Endometrium (tissue), 2 donors: ENCODE results near the gene GPR149.
A peak's percentile ranks its signal among the peaks of the same experiment; 100 is the strongest.

ENCODE experiments used
- FAIRE-seq: peaks from 2 replicates; lab custom pipeline; 2012; peaks lifted over from hg19 to GRCh38; lab: Jason Lieb, UNC
- donor health status: control.
- donor health status: control.

The GPR149 gene

DNA sequence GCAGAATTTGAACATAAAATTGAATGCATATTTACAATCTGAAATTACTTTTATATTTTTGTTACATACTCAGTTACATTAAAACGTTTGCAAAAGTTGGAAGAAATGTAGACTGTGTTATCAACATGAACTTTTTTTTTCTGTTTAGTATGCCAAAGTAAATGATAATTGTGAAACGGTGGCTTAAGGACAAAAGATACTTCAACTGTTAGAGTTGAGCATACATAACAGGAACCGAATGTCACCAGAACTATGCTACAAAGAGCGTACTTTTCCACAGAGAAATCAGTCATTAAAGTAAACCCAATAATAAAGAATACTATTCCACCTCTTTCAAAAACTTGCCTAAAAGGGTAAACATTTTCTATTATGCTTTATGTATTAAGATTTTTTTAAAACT, 91.4 kb downstream of the GPR149 start:
- no peak for FAIRE-seq

DNA sequence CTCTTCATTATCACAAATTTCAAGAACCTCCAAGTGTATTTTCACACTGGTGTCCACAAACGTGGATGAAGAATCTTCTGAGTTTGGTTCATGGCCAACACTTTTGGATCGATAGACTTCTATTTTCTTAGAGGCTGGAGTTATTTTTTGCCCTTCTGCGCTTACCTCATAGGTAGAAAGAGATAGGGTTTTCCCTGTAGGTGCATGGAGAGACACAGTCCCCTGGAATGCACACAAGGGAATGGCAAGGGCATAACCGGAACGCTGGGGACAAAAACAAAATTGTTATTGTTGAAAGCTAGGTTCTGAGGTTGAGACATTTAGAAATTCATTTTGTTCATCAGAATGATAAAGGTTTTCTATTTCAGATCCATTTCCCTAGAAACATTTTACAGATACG, 92.0 kb downstream of the GPR149 start:
- FAIRE-seq = no peak

DNA sequence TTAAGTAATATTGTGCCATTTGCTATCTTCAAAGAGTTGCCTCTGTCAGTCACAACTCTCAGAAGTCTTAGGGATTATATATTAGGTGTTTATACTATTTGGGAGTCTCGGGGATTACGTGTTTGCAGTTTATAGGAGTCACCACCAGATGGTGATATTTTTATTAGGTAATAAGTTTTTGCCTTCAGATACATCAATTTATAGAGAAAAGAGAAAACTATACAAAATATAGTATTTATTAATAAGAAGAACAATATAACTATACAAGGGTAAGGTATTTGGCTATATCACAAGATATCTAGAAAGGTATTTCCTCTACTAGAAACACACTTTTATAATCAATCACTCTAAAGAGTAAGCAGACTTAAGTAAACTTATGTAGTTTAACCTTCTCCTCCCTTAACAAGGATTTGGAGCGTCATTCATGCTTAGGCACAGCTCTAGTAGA, 95.0 kb downstream of the GPR149 start:
- peak; percentile 82 for FAIRE-seq

DNA sequence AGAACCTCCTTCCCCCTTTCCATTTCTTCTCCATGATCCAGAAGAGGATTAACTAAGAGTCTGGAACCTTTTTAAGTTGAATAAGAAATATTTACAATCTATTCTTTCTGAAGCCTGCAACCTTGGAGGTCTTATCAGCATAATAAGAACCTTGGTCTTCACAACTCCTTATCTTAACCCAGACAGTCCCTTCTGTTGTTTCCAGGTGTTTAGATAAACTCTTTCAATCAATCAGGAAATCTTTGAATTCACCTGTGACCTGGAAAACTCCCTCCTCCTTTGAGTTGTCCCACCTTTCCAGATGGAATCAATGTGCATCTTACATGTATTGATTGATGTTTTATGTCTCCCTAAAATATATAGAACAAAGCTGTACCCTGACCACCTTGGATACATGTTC, 102.1 kb downstream of the GPR149 start:
- no peak for FAIRE-seq

DNA sequence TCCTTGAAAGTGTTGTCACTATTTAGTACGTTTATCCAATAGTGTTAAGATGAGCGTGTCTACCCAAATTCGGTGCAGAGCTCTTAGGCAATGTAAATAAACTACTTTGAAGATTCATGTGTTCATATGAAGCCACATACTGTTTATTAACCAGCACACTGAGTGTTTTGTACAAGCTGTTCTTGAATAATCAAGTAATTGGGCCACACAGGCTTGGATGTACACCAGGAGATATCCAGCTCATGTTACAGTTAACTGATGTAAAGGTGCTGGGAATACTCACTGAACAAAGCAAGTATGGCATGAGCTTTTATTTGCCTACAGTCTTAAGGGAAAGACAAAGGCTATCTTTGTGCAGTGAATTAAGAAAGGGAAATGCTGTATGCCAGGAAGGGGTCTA, 105.1 kb downstream of the GPR149 start:
- no peak for FAIRE-seq

DNA sequence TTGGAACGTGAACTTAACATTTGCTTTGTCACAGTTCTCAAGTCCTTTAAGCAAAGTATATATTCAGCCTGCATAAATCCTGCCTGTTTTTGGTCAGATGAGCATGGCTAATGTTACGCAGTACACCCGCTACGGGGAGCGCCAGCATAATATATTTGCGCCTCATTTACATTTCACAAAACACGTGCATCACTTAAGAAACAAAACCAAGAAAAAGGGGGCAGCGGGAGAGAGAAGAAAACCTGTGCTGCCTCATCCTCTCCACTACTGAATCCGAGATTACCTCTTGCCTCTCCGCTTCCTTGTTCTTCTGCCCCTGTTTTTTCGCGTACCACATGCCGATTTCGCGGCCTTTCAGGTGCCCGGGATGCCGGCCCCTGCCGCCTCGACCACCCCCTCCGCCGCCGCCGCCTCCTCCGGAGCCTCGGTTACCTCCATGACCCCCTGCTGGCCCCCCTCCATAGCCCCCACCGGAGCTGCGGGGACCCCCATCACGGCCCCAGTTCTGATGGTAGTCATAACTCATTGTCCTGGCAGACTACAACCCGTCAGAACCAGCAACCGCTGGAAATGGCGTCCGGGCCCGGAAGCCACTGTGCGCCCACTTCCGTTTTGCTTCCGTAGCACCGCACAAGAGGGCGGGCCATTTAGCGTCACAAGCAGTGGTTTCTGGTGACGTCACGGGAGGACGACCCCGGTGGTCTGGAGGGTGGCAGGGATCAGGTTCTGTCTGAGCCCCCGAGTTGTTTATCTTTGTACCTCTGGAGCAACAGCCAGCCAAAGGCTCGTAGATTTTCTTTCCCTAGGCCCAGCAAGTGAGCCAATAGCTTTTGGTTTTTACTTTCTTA, 105.9 kb downstream of the GPR149 start, which contains the start of gene DHX36:
Gene DHX36 (minus strand): TSS at position 597 of the 848 bp plus-strand sequence. CDS start 71 bp downstream, at position 526.
- no peak for FAIRE-seq

DNA sequence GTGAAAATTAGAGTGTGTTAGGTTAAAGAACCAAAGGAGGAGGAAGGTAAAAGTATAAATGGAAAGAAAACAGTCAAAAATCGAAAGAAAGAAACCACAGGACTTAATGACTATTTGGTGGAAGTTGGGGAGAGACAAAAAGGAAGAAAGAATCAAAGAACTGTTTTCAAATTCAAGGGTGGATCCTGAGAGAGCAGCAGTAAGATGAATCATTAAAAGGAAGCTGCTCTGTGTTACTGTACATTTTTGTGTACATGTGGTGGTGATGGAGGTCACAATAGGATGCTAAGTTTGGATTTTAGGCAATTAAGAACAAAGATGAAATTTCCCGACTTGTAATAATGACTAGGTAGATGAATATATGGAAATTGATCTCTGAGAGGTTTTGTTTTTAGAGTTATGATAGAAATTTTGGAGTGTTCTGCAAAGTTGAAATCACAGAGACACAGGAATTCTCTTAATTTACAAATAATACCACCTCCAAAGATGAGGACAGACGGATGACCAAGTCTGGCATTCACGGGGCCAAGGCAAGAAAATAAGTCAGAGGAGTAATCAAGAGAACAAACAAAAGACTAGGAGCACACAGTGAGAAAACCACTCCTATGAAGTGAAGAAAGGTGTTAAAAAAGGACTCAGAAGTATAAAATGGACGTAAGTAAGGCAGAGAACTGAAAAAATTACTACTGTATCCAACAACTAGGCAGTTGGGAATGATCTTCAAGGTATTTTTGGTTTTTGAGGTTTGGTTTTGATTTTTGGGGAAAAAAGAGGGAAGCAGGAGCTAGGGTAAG, 112.8 kb downstream of the GPR149 start:
- no peak for FAIRE-seq

DNA sequence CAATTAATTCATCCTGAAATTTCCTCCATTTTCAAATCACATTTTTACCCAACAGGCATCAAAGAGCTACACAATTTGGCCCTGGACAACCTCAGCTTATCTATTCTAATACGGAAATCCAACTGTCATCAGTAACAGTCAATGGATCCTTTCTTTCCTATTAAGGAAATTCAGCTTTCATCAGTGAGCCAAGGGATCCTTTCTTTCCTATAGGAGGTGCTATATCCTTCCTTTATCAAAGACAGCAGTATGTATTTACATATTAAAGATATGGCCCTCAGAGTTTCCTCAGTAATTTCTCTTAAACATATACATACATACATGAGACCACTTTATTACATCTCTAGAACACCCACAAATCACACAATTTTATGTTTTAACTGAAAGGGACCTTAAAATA, 115.8 kb downstream of the GPR149 start:
- FAIRE-seq = no peak

DNA sequence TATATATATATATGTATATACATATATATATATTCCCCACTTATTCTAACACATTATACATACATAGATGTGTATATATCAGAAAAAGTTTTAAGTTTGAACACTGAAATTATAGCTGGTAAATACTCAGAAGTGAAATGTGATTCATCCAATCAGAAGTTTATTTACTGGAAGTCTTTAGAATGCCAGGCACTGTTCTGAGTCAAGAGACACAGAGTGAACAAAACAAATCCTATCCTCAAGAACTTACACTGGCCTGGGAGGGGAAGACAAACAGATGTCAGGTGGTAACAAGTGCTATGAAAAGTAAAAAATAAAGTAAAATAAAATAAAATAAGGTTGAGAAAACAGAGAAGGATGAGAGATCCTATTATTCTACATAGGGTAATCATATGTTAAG, 119.2 kb downstream of the GPR149 start:
- FAIRE-seq = no peak

DNA sequence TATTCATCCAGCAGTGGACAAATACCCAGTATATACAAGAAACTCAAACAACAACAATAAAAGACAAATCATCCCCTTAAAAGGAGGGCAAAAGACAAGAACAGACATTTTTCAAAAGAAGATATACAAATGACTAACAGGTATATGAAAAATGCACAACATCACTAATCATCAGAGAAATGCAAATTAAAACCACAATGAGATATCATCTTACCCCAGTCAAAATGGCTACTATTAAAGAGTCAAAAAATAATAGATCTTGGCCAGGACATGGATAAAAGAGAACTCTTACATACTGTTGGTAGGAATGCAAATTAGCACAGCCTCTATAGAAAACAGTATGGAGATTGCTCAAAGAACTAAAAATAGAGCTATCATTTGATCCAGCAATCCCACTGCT, 122.6 kb downstream of the GPR149 start:
- no peak for FAIRE-seq

DNA sequence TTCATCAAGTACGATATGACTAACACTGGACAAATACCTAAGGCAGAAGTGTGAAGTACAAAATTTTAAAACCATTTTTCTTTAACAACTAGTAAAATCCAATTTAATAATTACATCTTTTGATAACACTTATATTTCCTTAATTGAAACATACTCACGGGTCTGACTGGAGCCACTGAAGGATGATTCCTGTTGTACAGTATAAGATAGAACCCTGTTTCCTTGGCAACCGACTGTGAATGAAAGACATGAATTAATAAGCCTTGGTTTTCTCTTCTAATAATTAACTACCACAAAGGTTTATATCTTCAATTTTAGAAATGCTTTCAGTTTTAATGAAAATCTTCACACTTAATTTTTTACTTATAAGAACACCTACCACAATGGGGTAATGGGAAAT, 125.1 kb downstream of the GPR149 start:
- FAIRE-seq = no peak

DNA sequence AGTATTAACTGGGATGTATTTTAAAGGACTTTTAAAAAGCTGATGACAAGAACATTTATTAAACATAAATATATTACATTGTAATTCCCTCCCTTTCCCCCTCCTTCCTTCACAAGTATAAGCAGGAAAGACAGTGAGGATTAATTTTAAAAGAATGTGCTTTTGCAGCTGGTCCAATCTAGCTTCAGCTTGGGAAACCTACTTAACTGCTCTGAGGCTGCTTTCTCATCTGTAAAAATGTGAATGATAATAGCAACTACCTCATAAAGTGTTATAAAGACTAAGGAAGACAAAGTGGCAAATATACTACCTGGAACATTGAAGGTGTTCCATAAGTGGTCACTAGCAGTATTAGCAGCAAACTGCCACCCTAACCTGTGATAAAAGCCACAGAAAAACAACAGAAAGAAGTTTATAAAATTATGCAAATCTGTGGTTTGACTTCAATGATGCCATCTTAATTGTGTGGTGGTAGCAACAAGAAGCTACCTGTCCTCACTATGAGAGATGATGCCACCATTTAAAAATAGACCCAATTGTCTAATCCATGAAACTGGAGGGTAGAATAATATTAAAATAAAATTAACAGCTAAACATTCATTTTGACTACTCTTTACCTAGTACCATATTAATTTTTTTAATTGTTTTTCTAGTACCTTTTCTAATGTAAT, 125.7 kb downstream of the GPR149 start:
- FAIRE-seq = no peak

DNA sequence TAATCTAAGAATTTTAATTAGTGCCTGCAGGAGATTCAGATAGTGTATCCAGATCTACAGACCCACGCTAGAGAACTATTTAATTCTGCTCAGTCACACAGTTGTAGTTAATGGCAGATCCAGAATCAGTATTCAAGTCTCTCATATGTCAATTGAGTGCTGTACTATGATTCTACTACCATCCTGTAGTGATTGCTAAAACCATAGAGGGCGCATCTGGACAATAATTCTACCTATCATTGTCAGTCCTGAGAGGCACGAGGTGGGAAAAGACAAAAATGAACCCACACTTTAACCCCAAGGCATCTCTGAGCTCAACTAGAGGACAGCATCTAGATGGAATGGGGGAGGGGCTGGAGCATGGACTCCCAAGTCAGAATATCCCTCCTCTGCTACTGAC, 128.4 kb downstream of the GPR149 start:
- no peak for FAIRE-seq

DNA sequence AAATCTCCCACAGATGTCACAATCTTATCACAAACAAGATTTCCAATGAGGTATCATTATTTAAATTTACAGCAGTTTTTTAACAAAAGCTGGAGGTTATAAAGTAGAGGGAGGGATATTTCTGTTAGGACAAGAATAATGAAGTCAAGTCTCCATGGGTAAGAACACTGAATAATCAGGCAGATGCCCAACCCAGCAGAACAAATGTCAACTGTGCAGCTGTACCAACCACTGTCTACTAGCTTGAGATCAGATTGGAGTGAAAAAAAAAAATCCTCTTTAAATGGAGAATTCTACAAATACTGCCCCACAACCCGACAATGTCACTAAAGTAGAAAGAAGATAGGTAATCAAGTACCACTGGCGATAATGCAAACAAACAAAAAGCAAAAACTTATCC, 136.0 kb downstream of the GPR149 start:
- FAIRE-seq = no peak

DNA sequence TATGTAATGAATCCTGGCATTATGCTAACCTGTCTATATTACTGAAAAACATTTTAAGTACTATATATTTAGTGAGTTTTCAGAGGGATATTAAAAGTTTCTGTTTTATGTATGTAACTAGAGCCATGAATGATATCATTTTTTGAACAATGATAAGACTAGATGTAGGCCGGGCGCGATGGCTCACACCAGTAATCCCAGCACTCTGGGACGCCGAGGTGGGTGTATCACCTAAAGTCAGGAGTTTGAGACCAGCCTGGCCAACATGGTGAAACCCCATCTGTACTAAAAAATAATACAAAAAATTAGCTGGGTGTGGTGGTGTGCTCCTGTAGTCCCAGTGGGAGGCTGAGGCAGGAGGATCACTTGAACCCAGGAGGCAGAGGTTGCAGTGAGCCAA, 139.8 kb downstream of the GPR149 start:
- no peak for FAIRE-seq
